ENCODE measurements around the gene BMP3.

GRCh38 chr4:80990851-80991250 lies 39.7 kb upstream of the BMP3 start:
- TF ChIP-seq, protein P1, sequence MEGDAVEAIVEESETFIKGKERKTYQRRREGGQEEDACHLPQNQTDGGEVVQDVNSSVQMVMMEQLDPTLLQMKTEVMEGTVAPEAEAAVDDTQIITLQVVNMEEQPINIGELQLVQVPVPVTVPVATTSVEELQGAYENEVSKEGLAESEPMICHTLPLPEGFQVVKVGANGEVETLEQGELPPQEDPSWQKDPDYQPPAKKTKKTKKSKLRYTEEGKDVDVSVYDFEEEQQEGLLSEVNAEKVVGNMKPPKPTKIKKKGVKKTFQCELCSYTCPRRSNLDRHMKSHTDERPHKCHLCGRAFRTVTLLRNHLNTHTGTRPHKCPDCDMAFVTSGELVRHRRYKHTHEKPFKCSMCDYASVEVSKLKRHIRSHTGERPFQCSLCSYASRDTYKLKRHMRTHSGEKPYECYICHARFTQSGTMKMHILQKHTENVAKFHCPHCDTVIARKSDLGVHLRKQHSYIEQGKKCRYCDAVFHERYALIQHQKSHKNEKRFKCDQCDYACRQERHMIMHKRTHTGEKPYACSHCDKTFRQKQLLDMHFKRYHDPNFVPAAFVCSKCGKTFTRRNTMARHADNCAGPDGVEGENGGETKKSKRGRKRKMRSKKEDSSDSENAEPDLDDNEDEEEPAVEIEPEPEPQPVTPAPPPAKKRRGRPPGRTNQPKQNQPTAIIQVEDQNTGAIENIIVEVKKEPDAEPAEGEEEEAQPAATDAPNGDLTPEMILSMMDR (IDR thresholded peaks at IDR 0.05), result no peak
- no peak for TF ChIP-seq POLR2A (IDR thresholded peaks at IDR 0.05)

All from esophagus squamous epithelium (tissue), 4 donors.